ENCODE results near the gene FAM151A.

Gene FAM151A

GRCh38 chr1:54585181-54586066, 37.9 kb downstream of the FAM151A start:
- H3K4me2 ChIP-seq (ENCODE audit: low read depth, low read length), result no peak overlapping the region
- no peak overlapping the region for H3K4me3 ChIP-seq (ENCODE audit: low read length)
- H3K4me1 ChIP-seq (ENCODE audit: low read length), result no peaks in the 10 kb centered on the region
- H3K9me2 ChIP-seq (replicated peaks; ENCODE audit: insufficient read depth, low read length), result no peaks in the 10 kb centered on the region
- H3K9ac ChIP-seq (ENCODE audit: low read length), result no peak overlapping the region
- H3K79me2 ChIP-seq (ENCODE audit: low read length), result no peaks in the 10 kb centered on the region
- DNase-seq, result no peak
- no peaks in the 10 kb centered on the region for H3F3A ChIP-seq (ENCODE audit: insufficient read depth, low read length)
- no peak overlapping the region for H2AFZ ChIP-seq (ENCODE audit: low read length)
- H4K20me1 ChIP-seq (ENCODE audit: insufficient read depth, low read length), result no peaks in the 10 kb centered on the region
- H3K27ac ChIP-seq (ENCODE audit: low read length), result no peak overlapping the region
- no peaks in the 10 kb centered on the region for H3K27me3 ChIP-seq (replicated peaks; ENCODE audit: insufficient read depth, low read length)
- no peak for TF ChIP-seq EZH2 (optimal IDR thresholded peaks at IDR 0.05; ENCODE audit: low read depth, low read length)
- TF ChIP-seq EZH2phosphoT487 (IDR thresholded peaks at IDR 0.05; ENCODE audit: low read length), result no peak
- TF ChIP-seq CTCF (IDR thresholded peaks at IDR 0.05; ENCODE audit: low read length), result no peak
- H3K9me3 ChIP-seq (replicated peaks; ENCODE audit: insufficient read depth, low read length), result no peaks in the 10 kb centered on the region
- H3K36me3 ChIP-seq (replicated peaks; ENCODE audit: insufficient read depth, low read length), result no peaks in the 10 kb centered on the region

GRCh38 chr1:54584575-54584974, 38.8 kb downstream of the FAM151A start:
- Histone ChIP-seq H3K36me3 (replicated peaks; ENCODE audit: insufficient read depth, low read length) (no peaks in the 10 kb centered on the region), H3K9me3 (replicated peaks; ENCODE audit: insufficient read depth, low read length) (no peaks in the 10 kb centered on the region), H2AFZ (ENCODE audit: low read length) (no peak overlapping the region), H3K4me3 (ENCODE audit: low read length) (no peak overlapping the region), H3K4me1 (ENCODE audit: low read length) (no peaks in the 10 kb centered on the region), H3K79me2 (ENCODE audit: low read length) (no peaks in the 10 kb centered on the region), H3F3A (ENCODE audit: insufficient read depth, low read length) (no peaks in the 10 kb centered on the region), H3K27ac (ENCODE audit: low read length) (no peak overlapping the region), H3K9me2 (replicated peaks; ENCODE audit: insufficient read depth, low read length) (no peaks in the 10 kb centered on the region), H3K9ac (ENCODE audit: low read length) (no peak overlapping the region), H3K27me3 (replicated peaks; ENCODE audit: insufficient read depth, low read length) (no peaks in the 10 kb centered on the region), H3K4me2 (ENCODE audit: low read depth, low read length) (no peak overlapping the region), H4K20me1 (ENCODE audit: insufficient read depth, low read length) (no peaks in the 10 kb centered on the region)
- no peak for DNase-seq
- TF ChIP-seq EZH2 (optimal IDR thresholded peaks at IDR 0.05; ENCODE audit: low read depth, low read length) (no peak), EZH2phosphoT487 (IDR thresholded peaks at IDR 0.05; ENCODE audit: low read length) (no peak), CTCF (IDR thresholded peaks at IDR 0.05; ENCODE audit: low read length) (no peak)

GRCh38 chr1:54583871-54584270, 39.5 kb downstream of the FAM151A start:
- H3F3A ChIP-seq (ENCODE audit: insufficient read depth, low read length), result no peaks in the 10 kb centered on the region
- H4K20me1 ChIP-seq (ENCODE audit: insufficient read depth, low read length), result no peaks in the 10 kb centered on the region
- no peak overlapping the region for H3K4me3 ChIP-seq (ENCODE audit: low read length)
- H3K27ac ChIP-seq (ENCODE audit: low read length), result no peak overlapping the region
- no peaks in the 10 kb centered on the region for H3K79me2 ChIP-seq (ENCODE audit: low read length)
- no peak overlapping the region for H3K9ac ChIP-seq (ENCODE audit: low read length)
- no peak for DNase-seq
- no peak for TF ChIP-seq CTCF (IDR thresholded peaks at IDR 0.05; ENCODE audit: low read length)
- no peak for TF ChIP-seq EZH2 (optimal IDR thresholded peaks at IDR 0.05; ENCODE audit: low read depth, low read length)
- TF ChIP-seq EZH2phosphoT487 (IDR thresholded peaks at IDR 0.05; ENCODE audit: low read length), result no peak
- no peaks in the 10 kb centered on the region for H3K27me3 ChIP-seq (replicated peaks; ENCODE audit: insufficient read depth, low read length)
- H3K36me3 ChIP-seq (replicated peaks; ENCODE audit: insufficient read depth, low read length), result no peaks in the 10 kb centered on the region
- H3K9me2 ChIP-seq (replicated peaks; ENCODE audit: insufficient read depth, low read length), result no peaks in the 10 kb centered on the region
- no peaks in the 10 kb centered on the region for H3K9me3 ChIP-seq (replicated peaks; ENCODE audit: insufficient read depth, low read length)
- no peak overlapping the region for H2AFZ ChIP-seq (ENCODE audit: low read length)
- no peaks in the 10 kb centered on the region for H3K4me1 ChIP-seq (ENCODE audit: low read length)
- no peak overlapping the region for H3K4me2 ChIP-seq (ENCODE audit: low read depth, low read length)
